Measurements from ENCODE around the gene SCYGR3.

Gene SCYGR3

GRCh38 chr2:227625420-227625819 lies 10.8 kb upstream of the SCYGR3 start:
- H3K4me2 ChIP-seq (ENCODE audit: low read depth, low read length, poor library complexity, severe bottlenecking): no peak overlapping the region
- H4K20me1 ChIP-seq (ENCODE audit: low read depth, low read length): no peaks in the 10 kb centered on the region
- no peak overlapping the region for H3K4me3 ChIP-seq (ENCODE audit: insufficient read depth, low read length, poor library complexity, severe bottlenecking)
- no peaks in the 10 kb centered on the region for H3K36me3 ChIP-seq (ENCODE audit: low read length)
- H3K9me2 ChIP-seq (replicated peaks; ENCODE audit: insufficient read depth, low read length): no peaks in the 10 kb centered on the region
- TF ChIP-seq EZH2phosphoT487 (conservative IDR thresholded peaks at IDR 0.05; ENCODE audit: low read length): no peak
- TF ChIP-seq, protein P1, sequence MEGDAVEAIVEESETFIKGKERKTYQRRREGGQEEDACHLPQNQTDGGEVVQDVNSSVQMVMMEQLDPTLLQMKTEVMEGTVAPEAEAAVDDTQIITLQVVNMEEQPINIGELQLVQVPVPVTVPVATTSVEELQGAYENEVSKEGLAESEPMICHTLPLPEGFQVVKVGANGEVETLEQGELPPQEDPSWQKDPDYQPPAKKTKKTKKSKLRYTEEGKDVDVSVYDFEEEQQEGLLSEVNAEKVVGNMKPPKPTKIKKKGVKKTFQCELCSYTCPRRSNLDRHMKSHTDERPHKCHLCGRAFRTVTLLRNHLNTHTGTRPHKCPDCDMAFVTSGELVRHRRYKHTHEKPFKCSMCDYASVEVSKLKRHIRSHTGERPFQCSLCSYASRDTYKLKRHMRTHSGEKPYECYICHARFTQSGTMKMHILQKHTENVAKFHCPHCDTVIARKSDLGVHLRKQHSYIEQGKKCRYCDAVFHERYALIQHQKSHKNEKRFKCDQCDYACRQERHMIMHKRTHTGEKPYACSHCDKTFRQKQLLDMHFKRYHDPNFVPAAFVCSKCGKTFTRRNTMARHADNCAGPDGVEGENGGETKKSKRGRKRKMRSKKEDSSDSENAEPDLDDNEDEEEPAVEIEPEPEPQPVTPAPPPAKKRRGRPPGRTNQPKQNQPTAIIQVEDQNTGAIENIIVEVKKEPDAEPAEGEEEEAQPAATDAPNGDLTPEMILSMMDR (IDR thresholded peaks at IDR 0.05; ENCODE audit: insufficient read depth, low read length, poor library complexity, severe bottlenecking): no peak
- H3K9ac ChIP-seq (ENCODE audit: low read length): no peak overlapping the region
- no peaks in the 10 kb centered on the region for H3K27me3 ChIP-seq (ENCODE audit: low read length)
- H2AFZ ChIP-seq (ENCODE audit: low read depth, low read length, severe bottlenecking): no peak overlapping the region
- no peaks in the 10 kb centered on the region for H3K79me2 ChIP-seq (ENCODE audit: insufficient read depth, low read length)
- H3K27ac ChIP-seq (ENCODE audit: low read depth, low read length): no peak overlapping the region
- H3K9me3 ChIP-seq (ENCODE audit: insufficient read depth, low read length): no peaks in the 10 kb centered on the region
- H3F3A ChIP-seq (ENCODE audit: insufficient read depth): no peaks in the 10 kb centered on the region

DNA sequence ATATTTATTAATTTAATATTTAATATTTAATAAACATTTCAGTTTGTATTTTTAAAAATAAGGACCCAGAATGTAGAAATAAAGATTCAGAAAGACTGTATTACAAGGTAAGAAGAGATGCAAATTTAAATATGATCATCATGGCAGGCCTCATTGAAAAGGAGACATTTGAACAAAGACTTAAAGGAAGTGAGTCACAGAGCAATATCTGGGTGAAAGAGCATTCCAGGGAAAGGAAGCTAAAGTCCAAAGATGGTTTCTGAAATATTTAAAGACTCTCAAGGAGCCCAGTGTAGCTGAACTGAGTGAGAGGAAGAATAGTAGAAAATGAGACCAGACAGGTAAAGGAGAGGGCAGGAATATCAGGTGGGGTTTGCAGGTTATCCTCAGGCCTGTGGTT lies 8.6 kb upstream of the SCYGR3 start:
- Histone ChIP-seq H3K4me3 (ENCODE audit: insufficient read depth, low read length, poor library complexity, severe bottlenecking) (no peak overlapping the region), H3K36me3 (ENCODE audit: low read length) (no peaks in the 10 kb centered on the region), H3K9ac (ENCODE audit: low read length) (no peak overlapping the region), H2AFZ (ENCODE audit: low read depth, low read length, severe bottlenecking) (no peak overlapping the region), H3F3A (ENCODE audit: insufficient read depth) (no peaks in the 10 kb centered on the region), H3K79me2 (ENCODE audit: insufficient read depth, low read length) (no peaks in the 10 kb centered on the region), H3K27ac (ENCODE audit: low read depth, low read length) (no peak overlapping the region), H3K9me3 (ENCODE audit: insufficient read depth, low read length) (no peaks in the 10 kb centered on the region), H3K27me3 (ENCODE audit: low read length) (no peaks in the 10 kb centered on the region), H3K9me2 (replicated peaks; ENCODE audit: insufficient read depth, low read length) (no peaks in the 10 kb centered on the region), H4K20me1 (ENCODE audit: low read depth, low read length) (no peaks in the 10 kb centered on the region), H3K4me2 (ENCODE audit: low read depth, low read length, poor library complexity, severe bottlenecking) (no peak overlapping the region)
- TF ChIP-seq EZH2phosphoT487 (conservative IDR thresholded peaks at IDR 0.05; ENCODE audit: low read length): no peak
- TF ChIP-seq, protein P1 (IDR thresholded peaks at IDR 0.05; ENCODE audit: insufficient read depth, low read length, poor library complexity, severe bottlenecking): no peak

DNA sequence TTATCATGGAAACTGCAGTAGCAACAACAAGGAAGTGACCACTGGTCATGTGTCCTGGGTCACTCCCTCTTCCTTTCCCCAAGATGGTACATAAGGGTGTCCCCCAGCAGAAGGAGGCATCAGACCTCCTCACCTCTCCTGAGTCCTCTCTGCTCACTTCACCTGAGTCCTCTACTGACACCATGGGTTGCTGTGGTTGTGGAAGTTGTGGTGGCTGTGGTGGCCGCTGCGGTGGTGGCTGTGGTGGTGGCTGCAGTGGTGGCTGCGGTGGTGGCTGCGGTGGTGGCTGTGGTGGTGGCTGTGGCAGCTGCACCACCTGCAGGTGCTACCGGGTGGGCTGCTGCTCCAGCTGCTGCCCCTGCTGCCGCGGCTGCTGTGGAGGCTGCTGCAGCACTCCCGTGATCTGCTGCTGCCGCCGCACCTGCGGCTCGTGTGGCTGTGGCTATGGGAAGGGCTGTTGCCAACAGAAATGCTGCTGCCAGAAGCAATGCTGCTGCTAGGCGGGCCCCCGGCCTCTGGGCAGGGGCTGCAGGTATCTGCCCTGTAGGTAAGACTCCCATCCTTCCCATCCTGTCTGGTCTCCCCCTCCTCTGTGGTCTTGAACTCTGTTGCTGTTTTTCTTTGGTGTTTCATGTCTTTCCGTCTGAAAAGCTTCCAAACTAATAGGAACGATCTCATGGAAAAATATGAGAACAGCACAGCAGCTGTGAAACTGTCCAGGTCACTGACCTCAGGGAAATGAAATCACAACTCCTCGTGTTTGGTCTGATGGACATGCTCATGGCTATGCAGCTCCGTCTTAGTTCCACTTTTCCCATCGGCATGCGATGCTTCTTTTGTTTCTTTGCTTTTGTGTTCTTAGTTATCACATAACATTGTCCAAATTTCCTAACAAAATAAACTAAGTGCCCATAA lies 2.9 kb upstream of the SCYGR3 start, which contains the start of gene SCYGR4:
TSS of gene SCYGR4 (plus strand) at position 183 of the 915 bp plus-strand sequence. CDS start at position 183, 0 bp downstream.
- H3F3A ChIP-seq (ENCODE audit: insufficient read depth): no peaks in the 10 kb centered on the region
- no peak within 1 kb of the TSS for H2AFZ ChIP-seq (ENCODE audit: low read depth, low read length, severe bottlenecking)
- no peaks in the 10 kb centered on the region for H3K9me2 ChIP-seq (replicated peaks; ENCODE audit: insufficient read depth, low read length)
- no peak within 1 kb of the TSS for H3K27ac ChIP-seq (ENCODE audit: low read depth, low read length)
- no peaks in the 10 kb centered on the region for H3K79me2 ChIP-seq (ENCODE audit: insufficient read depth, low read length)
- H3K4me3 ChIP-seq (ENCODE audit: insufficient read depth, low read length, poor library complexity, severe bottlenecking): no peak within 1 kb of the TSS
- TF ChIP-seq, protein P1 (IDR thresholded peaks at IDR 0.05; ENCODE audit: insufficient read depth, low read length, poor library complexity, severe bottlenecking): no peak
- no peak for TF ChIP-seq EZH2phosphoT487 (conservative IDR thresholded peaks at IDR 0.05; ENCODE audit: low read length)
- no peaks in the 10 kb centered on the region for H3K27me3 ChIP-seq (ENCODE audit: low read length)
- no peaks in the 10 kb centered on the region for H3K36me3 ChIP-seq (ENCODE audit: low read length)
- no peaks in the 10 kb centered on the region for H4K20me1 ChIP-seq (ENCODE audit: low read depth, low read length)
- no peak within 1 kb of the TSS for H3K9ac ChIP-seq (ENCODE audit: low read length)
- H3K9me3 ChIP-seq (ENCODE audit: insufficient read depth, low read length): no peaks in the 10 kb centered on the region
- H3K4me2 ChIP-seq (ENCODE audit: low read depth, low read length, poor library complexity, severe bottlenecking): no peak within 1 kb of the TSS

Measured in SU-DHL-6 (cell line).